ENCODE results near the gene GID8. TPM values are rescaled to one million over a fixed set of nuclear protein-coding genes. Genes with fewer than 3 reads are reported as not detected.

The GID8 gene
- total and polyA plus RNA-seq, 2 of the 13 experiments (the other 11 are each of a cell fraction or from before 2014, with no cell fraction given) = 39.6 to 59.8 TPM

DNA sequence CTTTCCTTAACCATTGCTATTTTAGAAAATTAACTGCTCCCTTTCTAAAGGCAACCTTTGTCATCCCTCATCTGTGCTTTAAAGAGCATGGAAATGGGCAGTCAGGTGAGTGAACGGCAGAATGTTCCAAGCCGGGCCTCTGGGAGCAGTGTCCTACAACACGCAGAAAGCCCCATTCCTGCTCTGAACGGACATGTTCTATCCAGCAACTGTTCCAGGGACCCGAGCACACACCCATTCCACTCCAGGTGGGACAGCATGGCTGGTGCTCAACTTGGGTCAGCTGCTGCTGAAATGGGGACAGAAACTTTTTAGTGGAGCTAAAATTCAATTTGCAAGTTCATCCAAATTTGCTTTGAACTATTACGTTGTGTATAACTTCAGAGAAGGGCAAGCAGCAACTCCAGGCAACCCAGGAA lies 38.3 kb upstream of the GID8 start (continued):
- TF ChIP-seq ZMYM2 (CRISPR knock-in tag; IDR thresholded peaks at IDR 0.05) (no peak), ZFP82 (CRISPR knock-in tag; IDR thresholded peaks at IDR 0.05; ENCODE audit: borderline replicate concordance) (0 out of 2 replicates have a peak, but pooled peaks have one; percentile 55), RBAK (CRISPR knock-in tag; IDR thresholded peaks at IDR 0.05) (no peak), SP2 (CRISPR knock-in tag; IDR thresholded peaks at IDR 0.05) (no peak; the same call in 1 of the 2 replicates), ZNF367 (CRISPR knock-in tag; IDR thresholded peaks at IDR 0.05; ENCODE audit: borderline replicate concordance) (no peak)
- TF ChIP-seq, protein P1, sequence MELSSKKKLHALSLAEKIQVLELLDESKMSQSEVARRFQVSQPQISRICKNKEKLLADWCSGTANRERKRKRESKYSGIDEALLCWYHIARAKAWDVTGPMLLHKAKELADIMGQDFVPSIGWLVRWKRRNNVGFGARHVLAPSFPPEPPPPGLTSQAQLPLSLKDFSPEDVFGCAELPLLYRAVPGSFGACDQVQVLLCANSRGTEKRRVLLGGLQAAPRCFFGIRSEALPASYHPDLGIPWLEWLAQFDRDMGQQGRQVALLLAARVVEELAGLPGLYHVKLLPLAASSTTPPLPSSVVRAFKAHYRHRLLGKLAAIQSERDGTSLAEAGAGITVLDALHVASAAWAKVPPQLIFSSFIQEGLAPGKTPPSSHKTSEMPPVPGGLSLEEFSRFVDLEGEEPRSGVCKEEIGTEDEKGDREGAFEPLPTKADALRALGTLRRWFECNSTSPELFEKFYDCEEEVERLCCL (CRISPR knock-in tag; IDR thresholded peaks at IDR 0.05; ENCODE audit: borderline replicate concordance) = no peak

DNA sequence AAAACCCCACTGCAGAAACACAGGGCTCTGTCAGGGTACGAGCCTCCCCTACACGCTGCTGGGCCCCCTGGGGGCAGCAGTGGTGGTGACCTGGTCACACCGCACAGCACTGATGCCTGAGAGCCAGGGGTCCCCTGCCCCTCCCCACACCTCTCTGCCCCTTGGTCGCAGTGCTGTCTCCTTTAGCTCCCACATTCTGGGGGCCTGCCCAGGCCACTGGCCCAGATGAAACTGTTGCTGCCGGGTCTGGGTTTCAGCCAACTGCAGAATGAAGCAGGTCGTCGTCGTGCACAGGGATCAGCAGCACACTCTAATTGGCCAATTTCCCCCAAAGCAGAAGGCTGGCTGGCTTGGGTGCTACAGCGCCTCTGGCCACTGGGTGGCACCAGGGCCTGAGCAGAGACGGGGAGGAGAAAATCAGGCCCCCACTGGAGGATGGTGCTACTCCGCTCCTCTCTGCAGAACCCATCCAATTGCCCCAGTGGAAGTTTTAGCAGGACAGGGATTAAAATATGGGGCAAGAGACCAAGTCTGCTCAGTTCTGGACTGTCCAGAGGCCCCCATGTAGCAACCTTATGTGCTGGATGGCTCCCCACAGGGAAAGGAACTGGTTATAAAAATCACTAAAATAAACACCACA lies 37.8 kb upstream of the GID8 start:
- DNase-seq (ENCODE audit: low spot score) = peak; percentile 82
- ChIA-PET POLR2A (interaction anchor here (0.8 to 3.5 kb wide), 7 partner anchors 19 to 77 kb away, joined by 3 to 18 read pairs (median 3); partner anchors contain the start of gene SLC17A9), CTCF (ENCODE audit: low intra/inter-chr PET ratio, low total read pairs) (interaction anchor here (1.3 to 3.1 kb wide), 7 partner anchors 21 to 109 kb away, joined by 3 to 30 read pairs (median 6); partner anchors contain the start of gene DIDO1)
- Histone ChIP-seq H3K36me3 (replicated peaks in 1 of 2; ENCODE audit: control insufficient read depth in 1 of 2, insufficient read depth in 2 of 2, low read length in 2 of 2) (peaks cover 17 to 50% of the 10 kb centered on the region in 2 experiments; a peak in 4 of 5 replicates), H3K9ac (ENCODE audit: insufficient read depth, low read depth, low read length) (peak overlapping the region; percentile 3; the same call in 1 of the 2 replicates), H3K27me3 (ENCODE audit: control insufficient read depth in 1 of 2, insufficient read depth in 2 of 2, low read length in 2 of 2) (no peaks in the 10 kb centered on the region), H3K27ac (ENCODE audit: extremely low read length, insufficient read depth, low read length) (peak overlapping the region; percentile 23), H3K79me2 (ENCODE audit: insufficient read depth, low read length) (no peaks in the 10 kb centered on the region), H2AFZ (ENCODE audit: low read length) (no peak overlapping the region), H3K4me3 (replicated peaks in 1 of 3; ENCODE audit: insufficient read depth in 1 of 3, low read depth in 2 of 3, low read length in 3 of 3) (peak overlapping the region in 1 of 3 experiments; percentile 44; a peak in 2 of 6 replicates), H3K4me1 (ENCODE audit: insufficient read depth, low read length) (peaks cover 32% of the 10 kb centered on the region), H3K9me3 (ENCODE audit: low read length) (no peaks in the 10 kb centered on the region), H4K20me1 (ENCODE audit: insufficient read depth, low read length) (peaks cover 11% of the 10 kb centered on the region), H3K4me2 (ENCODE audit: low read depth, low read length) (peak overlapping the region; percentile 50)
- 10% methylated on average over 9 of the region's 11 CpGs for WGBS (ENCODE audit: low lambda C conversion rate)
- intact Hi-C loops (cut with micrococcal nuclease; ENCODE audit: unreplicated experiment) (loop anchor here (1.0 to 5.0 kb wide), 6 partner anchors 21 to 109 kb away; partner anchors contain the start of genes GID8 and SLC17A9), in situ Hi-C loops (cut with HindIII; ENCODE audit: extremely low pct_ligation_motif_present, low pct_unique_long_range_greater_than_20kb) (no loop called here)
- BruUV-seq (replicated peaks) = no TSS peak
- peak; percentile 68 for FAIRE-seq
- peak; percentile 90 for ATAC-seq
- peak; percentile 79; the same call in 1 of the 2 replicates for TF ChIP-seq ZNF746 (CRISPR knock-in tag; IDR thresholded peaks at IDR 0.05)
- TF ChIP-seq RARA (CRISPR knock-in tag; IDR thresholded peaks at IDR 0.05) = peak; percentile 45
- TF ChIP-seq NR1H2 (CRISPR knock-in tag; IDR thresholded peaks at IDR 0.05; ENCODE audit: borderline replicate concordance, low read depth) = no peak
- TF ChIP-seq, protein P2, sequence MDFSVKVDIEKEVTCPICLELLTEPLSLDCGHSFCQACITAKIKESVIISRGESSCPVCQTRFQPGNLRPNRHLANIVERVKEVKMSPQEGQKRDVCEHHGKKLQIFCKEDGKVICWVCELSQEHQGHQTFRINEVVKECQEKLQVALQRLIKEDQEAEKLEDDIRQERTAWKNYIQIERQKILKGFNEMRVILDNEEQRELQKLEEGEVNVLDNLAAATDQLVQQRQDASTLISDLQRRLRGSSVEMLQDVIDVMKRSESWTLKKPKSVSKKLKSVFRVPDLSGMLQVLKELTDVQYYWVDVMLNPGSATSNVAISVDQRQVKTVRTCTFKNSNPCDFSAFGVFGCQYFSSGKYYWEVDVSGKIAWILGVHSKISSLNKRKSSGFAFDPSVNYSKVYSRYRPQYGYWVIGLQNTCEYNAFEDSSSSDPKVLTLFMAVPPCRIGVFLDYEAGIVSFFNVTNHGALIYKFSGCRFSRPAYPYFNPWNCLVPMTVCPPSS (IDR thresholded peaks at IDR 0.05) = no peak
- peak; percentile 25; the same call in 1 of the 2 replicates for TF ChIP-seq GFI1 (CRISPR knock-in tag; IDR thresholded peaks at IDR 0.05; ENCODE audit: borderline replicate concordance)
- TF ChIP-seq, protein P3, sequence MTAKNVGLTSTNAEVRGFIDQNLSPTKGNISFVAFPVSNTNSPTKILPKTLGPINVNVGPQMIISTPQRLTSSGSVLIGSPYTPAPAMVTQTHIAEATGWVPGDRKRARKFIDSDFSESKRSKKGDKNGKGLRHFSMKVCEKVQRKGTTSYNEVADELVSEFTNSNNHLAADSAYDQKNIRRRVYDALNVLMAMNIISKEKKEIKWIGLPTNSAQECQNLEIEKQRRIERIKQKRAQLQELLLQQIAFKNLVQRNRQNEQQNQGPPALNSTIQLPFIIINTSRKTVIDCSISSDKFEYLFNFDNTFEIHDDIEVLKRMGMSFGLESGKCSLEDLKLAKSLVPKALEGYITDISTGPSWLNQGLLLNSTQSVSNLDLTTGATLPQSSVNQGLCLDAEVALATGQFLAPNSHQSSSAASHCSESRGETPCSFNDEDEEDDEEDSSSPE (CRISPR knock-in tag; IDR thresholded peaks at IDR 0.05) = no peak
- TF ChIP-seq TAF1 (CRISPR knock-in tag; IDR thresholded peaks at IDR 0.05) = no peak; the same call in 1 of the 2 replicates
- TF ChIP-seq ZNF879 (CRISPR knock-in tag; IDR thresholded peaks at IDR 0.05) = no peak
- TF ChIP-seq ZNF878 (CRISPR knock-in tag; IDR thresholded peaks at IDR 0.05) = peak; percentile 94
- TF ChIP-seq ZFP36L2 (CRISPR knock-in tag; IDR thresholded peaks at IDR 0.05) = peak; percentile 87; the same call in 1 of the 2 replicates
- peak; percentile 85; the same call in 1 of the 2 replicates for TF ChIP-seq KDM3A (CRISPR knock-in tag; IDR thresholded peaks at IDR 0.05; ENCODE audit: low read depth)
- TF ChIP-seq SAP130 (CRISPR knock-in tag; IDR thresholded peaks at IDR 0.05; ENCODE audit: low read depth) = peak; percentile 69
